NCI-H524 (cell line): ENCODE data around the gene B9D1.

ENCODE experiments used
- DNase-seq, 2 experiments: peaks; one replicate each; lab custom pipeline; 2025; lab: John Stamatoyannopoulos, UW

B9D1 gene

GRCh38 chr17:19376811-19377210, 14.3 kb upstream of the B9D1 start:
- peak in 1 of 2 experiments; percentile 18 for DNase-seq

GRCh38 chr17:19375732-19376131, 13.2 kb upstream of the B9D1 start:
- no peak for DNase-seq

GRCh38 chr17:19374136-19374535, 11.6 kb upstream of the B9D1 start:
- no peak for DNase-seq

GRCh38 chr17:19372866-19373504, 10.5 kb upstream of the B9D1 start:
- DNase-seq, result no peak

GRCh38 chr17:19372439-19372838, 9.9 kb upstream of the B9D1 start:
- DNase-seq, result no peak

GRCh38 chr17:19372011-19372370, 9.5 kb upstream of the B9D1 start:
- no peak for DNase-seq

GRCh38 chr17:19371259-19372010, 8.9 kb upstream of the B9D1 start:
- no peak for DNase-seq

GRCh38 chr17:19370493-19370960, 8.0 kb upstream of the B9D1 start:
- DNase-seq, result no peak

- DNase-seq, result no peak
Observed at GRCh38 chr17:19369846-19370492, 7.4 kb upstream of the B9D1 start.

- DNase-seq, result no peak
Observed at GRCh38 chr17:19369107-19369778, 6.7 kb upstream of the B9D1 start.

- DNase-seq, result no peak
Observed at GRCh38 chr17:19368229-19368628, 5.7 kb upstream of the B9D1 start.

- DNase-seq, result no peak
Observed at GRCh38 chr17:19366637-19366972, 4.1 kb upstream of the B9D1 start.

GRCh38 chr17:19365833-19366636, 3.5 kb upstream of the B9D1 start:
- no peak for DNase-seq

GRCh38 chr17:19365499-19365817, 2.9 kb upstream of the B9D1 start:
- no peak for DNase-seq

GRCh38 chr17:19364699-19365498, 2.4 kb upstream of the B9D1 start:
- peak; percentile 84 to 90 for DNase-seq

- peak in 1 of 2 experiments; percentile 27 for DNase-seq
Observed at GRCh38 chr17:19363460-19364035, 1.0 kb upstream of the B9D1 start.

- no peak for DNase-seq
Observed at GRCh38 chr17:19363114-19363438, 553 bp upstream of the B9D1 start.

GRCh38 chr17:19361944-19362276, 613 bp downstream of the B9D1 start:
- DNase-seq, result no peak

- DNase-seq, result no peak
Observed at GRCh38 chr17:19361326-19361725, 1.2 kb downstream of the B9D1 start.

- no peak for DNase-seq
Observed at GRCh38 chr17:19360772-19361171, 1.8 kb downstream of the B9D1 start.

- DNase-seq, result no peak
Observed at GRCh38 chr17:19359856-19360255, 2.7 kb downstream of the B9D1 start.
